ENCODE data around the gene FGF18.

FGF18 gene

GRCh38 chr5:171422902-171423663 is 3.6 kb downstream of the FGF18 start:
- DNase-seq (ENCODE audit: low spot score), result no peak

GRCh38 chr5:171424726-171425125 is 5.3 kb downstream of the FGF18 start:
- no peak for DNase-seq (ENCODE audit: low spot score)

- no peak for DNase-seq (ENCODE audit: low spot score)
Observed at GRCh38 chr5:171425596-171426244, 6.3 kb downstream of the FGF18 start.

- DNase-seq (ENCODE audit: low spot score), result no peak
Observed at GRCh38 chr5:171426266-171426665, 6.8 kb downstream of the FGF18 start.

- no peak for DNase-seq (ENCODE audit: low spot score)
Observed at GRCh38 chr5:171426680-171427079, 7.2 kb downstream of the FGF18 start.

GRCh38 chr5:171427318-171428167 is 8.1 kb downstream of the FGF18 start:
- DNase-seq (ENCODE audit: low spot score), result no peak

GRCh38 chr5:171428168-171428696 is 8.8 kb downstream of the FGF18 start:
- DNase-seq (ENCODE audit: low spot score), result no peak

- DNase-seq (ENCODE audit: low spot score), result no peak
Observed at GRCh38 chr5:171428809-171429542, 9.5 kb downstream of the FGF18 start.

- DNase-seq (ENCODE audit: low spot score), result no peak
Observed at GRCh38 chr5:171429543-171429910, 10.1 kb downstream of the FGF18 start.

- peak; percentile 46 for DNase-seq (ENCODE audit: low spot score)
Observed at GRCh38 chr5:171431251-171431777, 11.9 kb downstream of the FGF18 start.

- DNase-seq (ENCODE audit: low spot score), result peak; percentile 28
Observed at GRCh38 chr5:171432076-171432475, 12.6 kb downstream of the FGF18 start.

- DNase-seq (ENCODE audit: low spot score), result peak; percentile 58
Observed at GRCh38 chr5:171432583-171433351, 13.3 kb downstream of the FGF18 start.

- no peak for DNase-seq (ENCODE audit: low spot score)
Observed at GRCh38 chr5:171433352-171433698, 13.9 kb downstream of the FGF18 start.

- DNase-seq (ENCODE audit: low spot score), result no peak
Observed at GRCh38 chr5:171433982-171434676, 14.7 kb downstream of the FGF18 start.

GRCh38 chr5:171434874-171435273 is 15.4 kb downstream of the FGF18 start:
- DNase-seq (ENCODE audit: low spot score), result no peak

- DNase-seq (ENCODE audit: low spot score), result no peak
Observed at GRCh38 chr5:171435908-171436307, 16.5 kb downstream of the FGF18 start.

GRCh38 chr5:171436804-171437285 is 17.4 kb downstream of the FGF18 start:
- DNase-seq (ENCODE audit: low spot score), result no peak

- DNase-seq (ENCODE audit: low spot score), result no peak
Observed at GRCh38 chr5:171437286-171437821, 17.9 kb downstream of the FGF18 start.

- DNase-seq (ENCODE audit: low spot score), result no peak
Observed at GRCh38 chr5:171438738-171439137, 19.3 kb downstream of the FGF18 start.

All from left forelimb (tissue), 1 donor.